ENCODE results near the gene FAM180A. TPM values are rescaled to one million over a fixed set of nuclear protein-coding genes. Genes with fewer than 3 reads are reported as not detected.

The FAM180A gene
- total RNA-seq, 4 donors from 2014 or later, result 0.83 to 9.4 (median 1.7) TPM

- H3K27me3 ChIP-seq, result peaks cover 0 to 5% (median 0%) of the 10 kb centered on the region in 4 donors
- TF ChIP-seq EP300 (IDR thresholded peaks at IDR 0.05) (no peak), CTCF (IDR thresholded peaks at IDR 0.05) (peak in 2 of 3 experiments; percentile 33 to 63)
- no peak overlapping the region for H3K4me3 ChIP-seq
- no peak overlapping the region for H3K27ac ChIP-seq (replicated peaks in 1 of 4)
- WGBS, result 37% methylated on average over 11 of the region's 11 CpGs
- intact Hi-C loops (cut with DNase I), result no loop called here
- no peaks in the 10 kb centered on the region for H3K9me3 ChIP-seq
- H3K4me1 ChIP-seq, result peaks cover 0 to 5% (median 2%) of the 10 kb centered on the region in 4 donors
- H3K36me3 ChIP-seq, result no peaks in the 10 kb centered on the region
- no peak for DNase-seq (ENCODE audit: extremely low spot score)
Measured at GRCh38 chr7:135710417-135711138, 38.0 kb downstream of the FAM180A start.

GRCh38 chr7:135709508-135709907 is 39.1 kb downstream of the FAM180A start:
- no peaks in the 10 kb centered on the region for H3K36me3 ChIP-seq
- H3K4me3 ChIP-seq, result no peak overlapping the region
- DNase-seq (ENCODE audit: extremely low spot score), result no peak
- 96% methylated on average over 3 of the region's 3 CpGs for WGBS
- intact Hi-C loops (cut with DNase I), result no loop called here
- H3K27ac ChIP-seq (replicated peaks in 1 of 4), result no peak overlapping the region
- H3K9me3 ChIP-seq, result no peaks in the 10 kb centered on the region
- peaks cover 0 to 5% (median 2%) of the 10 kb centered on the region in 4 donors for H3K4me1 ChIP-seq
- H3K27me3 ChIP-seq, result peaks cover 0 to 3% (median 0%) of the 10 kb centered on the region in 4 donors
- TF ChIP-seq EP300 (IDR thresholded peaks at IDR 0.05) (no peak), POLR2A (IDR thresholded peaks at IDR 0.05; ENCODE audit: low read depth) (no peak), CTCF (IDR thresholded peaks at IDR 0.05) (no peak), POLR2AphosphoS5 (IDR thresholded peaks at IDR 0.05) (no peak)

DNA sequence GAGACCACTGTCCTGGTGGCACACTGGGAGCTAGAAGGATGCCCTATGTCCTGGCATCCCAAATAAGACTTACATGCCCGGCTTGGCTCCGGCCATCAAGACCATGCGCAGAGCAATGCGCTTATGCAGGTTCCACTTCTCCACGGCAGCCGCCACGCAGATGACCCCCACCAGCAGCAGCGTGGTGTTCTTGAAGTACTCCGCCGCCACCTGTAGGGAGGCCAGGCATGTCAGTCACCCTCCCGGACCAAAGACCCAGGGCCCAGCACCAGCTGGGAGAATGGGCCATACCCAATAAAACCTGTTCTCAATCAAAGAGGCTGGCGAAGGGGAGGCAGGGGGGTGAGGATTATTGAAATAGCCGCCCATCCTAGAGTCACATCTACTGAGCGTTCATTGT is 40.6 kb downstream of the FAM180A start:
- Histone ChIP-seq H3K27ac (replicated peaks in 1 of 4) (no peak overlapping the region), H3K27me3 (no peaks in the 10 kb centered on the region), H3K36me3 (no peaks in the 10 kb centered on the region), H3K9me3 (no peaks in the 10 kb centered on the region), H3K4me1 (peaks cover 0 to 5% (median 2%) of the 10 kb centered on the region in 4 donors), H3K4me3 (no peak overlapping the region)
- TF ChIP-seq POLR2AphosphoS5 (IDR thresholded peaks at IDR 0.05) (no peak), EP300 (IDR thresholded peaks at IDR 0.05) (no peak), POLR2A (IDR thresholded peaks at IDR 0.05; ENCODE audit: low read depth) (no peak), CTCF (IDR thresholded peaks at IDR 0.05) (no peak)
- intact Hi-C loops (cut with DNase I), result no loop called here
- DNase-seq (ENCODE audit: extremely low spot score), result no peak
- 89% methylated on average over 11 of the region's 14 CpGs for WGBS

- DNase-seq (ENCODE audit: extremely low spot score), result no peak
- 86% methylated on average over 5 of the region's 5 CpGs for WGBS
- no peak for TF ChIP-seq EP300 (IDR thresholded peaks at IDR 0.05)
- TF ChIP-seq POLR2AphosphoS5 (IDR thresholded peaks at IDR 0.05), result no peak
- no peak for TF ChIP-seq CTCF (IDR thresholded peaks at IDR 0.05)
- no peak for TF ChIP-seq POLR2A (IDR thresholded peaks at IDR 0.05; ENCODE audit: low read depth)
- intact Hi-C loops (cut with DNase I), result no loop called here
- H3K27me3 ChIP-seq, result no peaks in the 10 kb centered on the region
- H3K4me1 ChIP-seq, result peaks cover 0 to 5% (median under 1%) of the 10 kb centered on the region in 4 donors
- H3K4me3 ChIP-seq, result no peak overlapping the region
- H3K9me3 ChIP-seq, result no peaks in the 10 kb centered on the region
- no peak overlapping the region for H3K27ac ChIP-seq (replicated peaks in 1 of 4)
- H3K36me3 ChIP-seq, result no peaks in the 10 kb centered on the region
Measured at GRCh38 chr7:135707570-135707966, 41.0 kb downstream of the FAM180A start.

Data from esophagus muscularis mucosa (tissue), 4 donors.